Endodermal cell (in vitro differentiated cells): ENCODE data around the gene ZNF775. TPM values are rescaled to one million over a fixed set of nuclear protein-coding genes. Genes with fewer than 3 reads are reported as not detected.

ENCODE experiments used
- DNase-seq: peaks from one replicate; pipeline ENCODE4 v3.0.0-alpha.2; 2017
- H3K27ac ChIP-seq: 2 replicates; pipeline ENCODE4 v1.5.1; 2013; ENCODE audit warnings: mild to moderate bottlenecking, low read depth, low read length, moderate library complexity
- H3K27me3 ChIP-seq: 2 replicates; pipeline ENCODE4 v1.6.1; 2013; ENCODE audit warnings: mild to moderate bottlenecking, low read length, moderate library complexity; ENCODE audit not compliant: insufficient read depth, control insufficient read depth, poor library complexity, severe bottlenecking
- H3K36me3 ChIP-seq: 2 replicates; pipeline ENCODE4 v1.7.0; 2013; ENCODE audit warnings: mild to moderate bottlenecking, low read length, moderate library complexity; ENCODE audit not compliant: control insufficient read depth, insufficient read depth
- H3K4me1 ChIP-seq: one replicate; pipeline ENCODE4 v1.7.0; 2013; ENCODE audit warnings: low read length; ENCODE audit not compliant: control insufficient read depth, insufficient read depth
- H3K4me3 ChIP-seq: 2 replicates; pipeline ENCODE4 v1.5.1; 2013; ENCODE audit warnings: mild to moderate bottlenecking, low read length, moderate library complexity
- H3K9ac ChIP-seq: 2 replicates; pipeline ENCODE4 v1.6.1; 2013; ENCODE audit warnings: mild to moderate bottlenecking, low read length, moderate library complexity; ENCODE audit not compliant: poor library complexity, severe bottlenecking; ENCODE audit errors: extremely low read depth
- H3K9me3 ChIP-seq: 2 replicates; pipeline ENCODE4 v1.6.1; 2013; ENCODE audit warnings: mild to moderate bottlenecking, low read length, moderate library complexity; ENCODE audit not compliant: control insufficient read depth
- H3K27ac Mint-ChIP-seq: 2 replicates; pipeline ENCODE4 v1.8.0; 2020; ENCODE audit warnings: mixed read lengths
- H3K27me3 Mint-ChIP-seq: 2 replicates; pipeline ENCODE4 v1.8.0; 2021; ENCODE audit warnings: mild to moderate bottlenecking, mixed read lengths; ENCODE audit not compliant: insufficient read depth
- H3K36me3 Mint-ChIP-seq: 2 replicates; pipeline ENCODE4 v1.8.0; 2020; ENCODE audit warnings: low read depth, mixed read lengths
- H3K4me1 Mint-ChIP-seq: 2 replicates; pipeline ENCODE4 v1.8.0; 2020; ENCODE audit warnings: mixed read lengths
- H3K4me3 Mint-ChIP-seq: 2 replicates; pipeline ENCODE4 v1.8.0; 2020; ENCODE audit warnings: mild to moderate bottlenecking, moderate library complexity, mixed read lengths
- H3K9me3 Mint-ChIP-seq: 2 replicates; pipeline ENCODE4 v1.8.0; 2020; ENCODE audit warnings: mild to moderate bottlenecking, mixed read lengths
- WGBS, 2 experiments: methylation state at CpG; one replicate each; pipeline versions ENCODE4 v1.1.5 to v1.1.7; 2013; ENCODE audit warnings: missing lambda C conversion rate in 2 of 2, mixed read lengths in 1 of 2; ENCODE audit not compliant: insufficient coverage in 1 of 2, insufficient read length in 1 of 2; 5-methylcytosine and 5-hydroxymethylcytosine counted together
- total RNA-seq, 2 donors: library from RNA; stranded (reverse); fragmentation: NEBNext Ultra II Directional in 1 of 2; extraction: Animal tissue kit (Norgen Biotek cat#: 25700) in 1 of 2; gene quantifications; 2 replicates in 1 of 2; 3 replicates in 1 of 2; pipeline ENCODE4 v1.2.1, GENCODE V29; 2021
- TF ChIP-seq, protein P1 (sequence below): fragments of 200-600 bp; sonication (generic); conservative IDR thresholded peaks from 2 replicates; pipeline ENCODE4 v1.5.0; 2021; ENCODE audit warnings: antibody characterized with exemption, mild to moderate bottlenecking

Gene ZNF775
- total RNA-seq, 2 donors from 2014 or later: 10.0 to 11.3 TPM

DNA sequence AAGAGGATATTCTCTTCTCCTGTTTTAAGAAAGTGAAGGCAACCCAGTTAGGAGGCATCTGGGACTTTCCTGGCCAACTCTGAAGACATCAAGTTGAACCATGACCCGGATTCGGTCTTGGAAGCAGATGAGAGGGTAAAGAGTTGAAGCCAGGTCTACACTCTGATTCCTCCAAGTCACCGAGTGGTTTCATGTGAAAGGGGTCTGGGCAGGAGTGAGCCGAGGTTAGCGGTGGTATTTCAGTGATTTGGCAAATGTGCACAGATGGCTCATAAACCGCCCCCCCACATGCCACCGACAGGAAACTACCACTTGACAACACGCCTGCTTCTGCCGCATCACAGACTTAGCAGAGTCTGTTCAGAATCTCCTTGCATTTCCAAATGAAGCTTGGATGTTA lies 21.9 kb upstream of the ZNF775 start:
- Mint-ChIP-seq H3K4me1 (peaks cover 8% of the 10 kb centered on the region), H3K27me3 (no peaks in the 10 kb centered on the region), H3K36me3 (no peaks in the 10 kb centered on the region), H3K27ac (no peak overlapping the region), H3K9me3 (no peaks in the 10 kb centered on the region), H3K4me3 (no peak overlapping the region)
- Histone ChIP-seq H3K36me3 (no peaks in the 10 kb centered on the region), H3K9me3 (no peaks in the 10 kb centered on the region), H3K4me1 (no peaks in the 10 kb centered on the region), H3K27me3 (no peaks in the 10 kb centered on the region), H3K9ac (no peak overlapping the region), H3K27ac (no peak overlapping the region), H3K4me3 (no peak overlapping the region)
- 91 to 92% methylated on average over 6 to 9 of the region's 9 CpGs for WGBS, 2 experiments
- DNase-seq: no peak
- TF ChIP-seq, protein P1, sequence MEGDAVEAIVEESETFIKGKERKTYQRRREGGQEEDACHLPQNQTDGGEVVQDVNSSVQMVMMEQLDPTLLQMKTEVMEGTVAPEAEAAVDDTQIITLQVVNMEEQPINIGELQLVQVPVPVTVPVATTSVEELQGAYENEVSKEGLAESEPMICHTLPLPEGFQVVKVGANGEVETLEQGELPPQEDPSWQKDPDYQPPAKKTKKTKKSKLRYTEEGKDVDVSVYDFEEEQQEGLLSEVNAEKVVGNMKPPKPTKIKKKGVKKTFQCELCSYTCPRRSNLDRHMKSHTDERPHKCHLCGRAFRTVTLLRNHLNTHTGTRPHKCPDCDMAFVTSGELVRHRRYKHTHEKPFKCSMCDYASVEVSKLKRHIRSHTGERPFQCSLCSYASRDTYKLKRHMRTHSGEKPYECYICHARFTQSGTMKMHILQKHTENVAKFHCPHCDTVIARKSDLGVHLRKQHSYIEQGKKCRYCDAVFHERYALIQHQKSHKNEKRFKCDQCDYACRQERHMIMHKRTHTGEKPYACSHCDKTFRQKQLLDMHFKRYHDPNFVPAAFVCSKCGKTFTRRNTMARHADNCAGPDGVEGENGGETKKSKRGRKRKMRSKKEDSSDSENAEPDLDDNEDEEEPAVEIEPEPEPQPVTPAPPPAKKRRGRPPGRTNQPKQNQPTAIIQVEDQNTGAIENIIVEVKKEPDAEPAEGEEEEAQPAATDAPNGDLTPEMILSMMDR: no peak

DNA sequence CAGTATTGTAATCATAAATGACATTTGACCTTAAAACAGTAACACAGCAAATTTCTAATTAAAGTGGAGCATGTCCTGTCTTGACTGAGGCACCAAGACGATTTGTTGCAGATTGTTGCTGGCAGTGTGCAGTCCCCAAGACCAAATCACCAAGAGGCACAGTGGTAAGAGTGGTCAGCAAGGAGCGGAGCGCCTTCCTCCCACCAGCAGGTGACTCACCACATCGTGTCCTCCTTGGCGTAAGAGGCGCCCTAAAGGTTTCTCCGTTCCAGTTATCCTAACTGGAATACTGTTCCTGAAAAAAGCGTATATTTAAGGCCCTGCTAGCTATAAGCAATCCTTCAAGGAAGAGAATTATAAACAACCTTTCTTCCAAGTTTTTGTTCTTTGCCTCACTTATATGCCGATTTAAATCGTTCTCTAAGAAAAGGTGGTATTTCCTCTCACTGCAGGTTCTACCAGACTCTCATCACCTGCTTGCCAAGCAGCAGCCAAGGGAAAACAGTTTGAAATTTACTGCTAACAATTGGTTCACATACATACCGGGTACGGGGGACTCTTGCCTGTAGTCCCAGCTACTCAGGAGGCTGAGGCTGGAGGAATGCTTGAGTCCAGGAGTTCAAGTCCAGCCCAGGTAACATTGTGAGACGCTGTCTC lies 21.2 kb upstream of the ZNF775 start:
- no peaks in the 10 kb centered on the region for H3K36me3 ChIP-seq
- DNase-seq: peak; percentile 68
- no peak overlapping the region for H3K4me3 Mint-ChIP-seq
- H3K4me1 Mint-ChIP-seq: peaks cover 8% of the 10 kb centered on the region
- H3K4me3 ChIP-seq: no peak overlapping the region
- TF ChIP-seq, protein P1: peak; percentile 62
- H3K27me3 Mint-ChIP-seq: no peaks in the 10 kb centered on the region
- no peak overlapping the region for H3K27ac Mint-ChIP-seq
- H3K4me1 ChIP-seq: no peaks in the 10 kb centered on the region
- no peaks in the 10 kb centered on the region for H3K27me3 ChIP-seq
- H3K27ac ChIP-seq: no peak overlapping the region
- no peaks in the 10 kb centered on the region for H3K9me3 Mint-ChIP-seq
- 83 to 85% methylated on average over 12 to 13 of the region's 13 CpGs for WGBS, 2 experiments
- H3K36me3 Mint-ChIP-seq: no peaks in the 10 kb centered on the region
- no peaks in the 10 kb centered on the region for H3K9me3 ChIP-seq
- H3K9ac ChIP-seq: no peak overlapping the region

DNA sequence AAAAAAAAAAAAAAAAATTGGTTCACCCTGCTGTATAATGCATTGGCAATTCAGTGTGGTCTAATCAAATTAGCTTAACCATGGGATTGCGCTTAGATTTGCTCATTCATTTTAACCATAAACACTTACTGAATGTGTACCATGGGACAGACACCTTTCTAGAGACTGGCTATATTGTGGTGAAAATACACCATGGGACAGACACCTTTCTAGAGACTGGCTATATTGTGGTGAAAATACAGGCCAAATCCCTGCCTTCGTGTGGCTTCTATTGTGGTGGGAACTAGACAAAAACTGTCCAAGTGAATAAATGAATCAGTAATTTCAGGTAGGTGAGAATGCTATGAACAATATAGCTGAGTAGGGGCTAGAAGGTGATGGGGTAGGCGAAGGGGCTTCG lies 20.7 kb upstream of the ZNF775 start:
- Mint-ChIP-seq H3K36me3 (no peaks in the 10 kb centered on the region), H3K27ac (no peak overlapping the region), H3K9me3 (no peaks in the 10 kb centered on the region), H3K4me3 (no peak overlapping the region), H3K4me1 (peaks cover 8% of the 10 kb centered on the region), H3K27me3 (no peaks in the 10 kb centered on the region)
- Histone ChIP-seq H3K4me1 (no peaks in the 10 kb centered on the region), H3K9me3 (no peaks in the 10 kb centered on the region), H3K4me3 (no peak overlapping the region), H3K27me3 (no peaks in the 10 kb centered on the region), H3K36me3 (no peaks in the 10 kb centered on the region), H3K27ac (no peak overlapping the region), H3K9ac (no peak overlapping the region)
- 93 to 100% methylated on average over 3 to 4 of the region's 4 CpGs for WGBS, 2 experiments
- DNase-seq: peak; percentile 19
- TF ChIP-seq, protein P1: no peak
